Left lung (tissue), 10 donors: Measurements from ENCODE around the gene RXRA. TPM values are rescaled to one million over a fixed set of nuclear protein-coding genes. Genes with fewer than 3 reads are reported as not detected.
A peak's percentile ranks its signal among the peaks of the same experiment; 100 is the strongest.

Experiments used
- ATAC-seq: fragments of 200-7000 bp; cut with Tn5 transposase; one replicate; pipeline ENCODE4 v1.9.1; 2020; ENCODE audit warnings: moderate library complexity
- DNase-seq, 4 donors: peaks; one replicate each; pipeline ENCODE4 v3.0.0-alpha.2; 2013 to 2020
- H3K27ac ChIP-seq, 2 donors: fragments of 200-600 bp; sonication (generic) in 1 of 2; one replicate each; pipeline versions ENCODE4 v1.5.0 to v1.8.0; 2020 to 2021
- H3K27me3 ChIP-seq, 2 donors: fragments of 200-600 bp; sonication (generic) in 1 of 2; one replicate each; pipeline versions ENCODE4 v1.5.0 to v1.8.0; 2020 to 2021
- H3K36me3 ChIP-seq, 2 donors: fragments of 200-600 bp; sonication (generic) in 1 of 2; one replicate each; pipeline versions ENCODE4 v1.5.0 to v1.8.0; 2020 to 2021
- H3K4me1 ChIP-seq, 2 donors: fragments of 200-600 bp; one replicate each; pipeline ENCODE4 v1.8.0; 2021
- H3K4me3 ChIP-seq, 2 donors: fragments of 200-600 bp; sonication (generic) in 1 of 2; one replicate each; pipeline versions ENCODE4 v1.5.0 to v1.8.0; 2020 to 2021; ENCODE audit warnings: mild to moderate bottlenecking in 1 of 2
- H3K9me3 ChIP-seq, 2 donors: fragments of 200-600 bp; sonication (generic) in 1 of 2; one replicate each; pipeline versions ENCODE4 v1.5.0 to v1.8.0; 2020 to 2021
- intact Hi-C, 2 donors: fragments of 100-400 bp; cut with DNase I; formaldehyde crosslinking; loops; one replicate each; pipeline versions ENCODE4 v1.11.2 to v1.14.2; 2022
- polyA plus RNA-seq, 6 donors: library from polyadenylated mRNA; unstranded; fragments of 120-200 nt; gene quantifications; one replicate each; pipeline ENCODE4 v1.2.1, GENCODE V29; 2013; ENCODE audit not compliant: insufficient read length in 6 of 6
- total RNA-seq, 2 donors: library from RNA; stranded (reverse); fragmentation: NEBNext Ultra II Directional; extraction: Animal tissue kit (Norgen Biotek cat#: 25700); gene quantifications; one replicate each; pipeline ENCODE4 v1.2.1, GENCODE V29; 2021
- TF ChIP-seq, protein P1 (sequence below), 2 donors: fragments of 200-600 bp; sonication (generic) in 1 of 2; IDR thresholded peaks; one replicate each; pipeline versions ENCODE4 v1.5.0 to v1.8.0; 2021; ENCODE audit warnings: antibody characterized with exemption in 2 of 2
- donor health status: DM: no; HTN: yes; CAD: no.
- donor health status: DM: no; HTN: no; CAD: no.

Gene RXRA
- total and polyA plus RNA-seq, 8 donors, result 42.2 to 79.5 (median 55.7) TPM

DNA sequence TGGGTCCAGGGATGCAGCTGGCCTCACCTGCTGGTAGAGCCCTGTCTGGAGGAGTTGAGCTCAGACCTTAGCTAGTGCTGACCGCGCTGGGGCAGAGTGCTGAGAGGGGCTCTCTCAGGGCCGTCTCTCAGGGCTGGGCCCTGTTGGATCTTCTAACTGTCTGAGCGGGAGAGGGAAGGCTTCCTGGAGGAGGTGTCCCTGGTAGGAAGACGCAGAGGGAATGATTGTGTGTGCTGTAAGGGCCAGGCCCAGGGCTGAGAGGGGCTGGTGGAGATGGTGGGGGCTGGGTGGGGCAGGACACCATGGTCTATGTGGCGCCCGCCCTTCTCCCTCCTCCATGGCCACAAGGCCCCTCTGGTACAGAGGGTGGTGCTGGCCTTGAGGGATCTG, 55.0 kb downstream of the RXRA start:
- Histone ChIP-seq H3K4me3 (no peak overlapping the region), H3K9me3 (no peaks in the 10 kb centered on the region), H3K27ac (peak overlapping the region in 1 of 2 donors; percentile 38), H3K27me3 (no peaks in the 10 kb centered on the region), H3K4me1 (peaks cover 36 to 100% of the 10 kb centered on the region in 2 donors), H3K36me3 (no peaks in the 10 kb centered on the region)
- ATAC-seq (no peak), DNase-seq (no peak)
- intact Hi-C loops, result no loop called here
- TF ChIP-seq, protein P1, sequence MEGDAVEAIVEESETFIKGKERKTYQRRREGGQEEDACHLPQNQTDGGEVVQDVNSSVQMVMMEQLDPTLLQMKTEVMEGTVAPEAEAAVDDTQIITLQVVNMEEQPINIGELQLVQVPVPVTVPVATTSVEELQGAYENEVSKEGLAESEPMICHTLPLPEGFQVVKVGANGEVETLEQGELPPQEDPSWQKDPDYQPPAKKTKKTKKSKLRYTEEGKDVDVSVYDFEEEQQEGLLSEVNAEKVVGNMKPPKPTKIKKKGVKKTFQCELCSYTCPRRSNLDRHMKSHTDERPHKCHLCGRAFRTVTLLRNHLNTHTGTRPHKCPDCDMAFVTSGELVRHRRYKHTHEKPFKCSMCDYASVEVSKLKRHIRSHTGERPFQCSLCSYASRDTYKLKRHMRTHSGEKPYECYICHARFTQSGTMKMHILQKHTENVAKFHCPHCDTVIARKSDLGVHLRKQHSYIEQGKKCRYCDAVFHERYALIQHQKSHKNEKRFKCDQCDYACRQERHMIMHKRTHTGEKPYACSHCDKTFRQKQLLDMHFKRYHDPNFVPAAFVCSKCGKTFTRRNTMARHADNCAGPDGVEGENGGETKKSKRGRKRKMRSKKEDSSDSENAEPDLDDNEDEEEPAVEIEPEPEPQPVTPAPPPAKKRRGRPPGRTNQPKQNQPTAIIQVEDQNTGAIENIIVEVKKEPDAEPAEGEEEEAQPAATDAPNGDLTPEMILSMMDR (IDR thresholded peaks at IDR 0.05), result no peak

GRCh38 chr9:134381671-134382516, 55.6 kb downstream of the RXRA start:
- no peaks in the 10 kb centered on the region for H3K36me3 ChIP-seq
- intact Hi-C loops, result no loop called here
- H3K4me3 ChIP-seq, result no peak overlapping the region
- DNase-seq (no peak), ATAC-seq (no peak)
- H3K4me1 ChIP-seq, result peaks cover 32 to 100% of the 10 kb centered on the region in 2 donors
- no peaks in the 10 kb centered on the region for H3K9me3 ChIP-seq
- TF ChIP-seq, protein P1 (IDR thresholded peaks at IDR 0.05), result peak in 1 of 2 donors; percentile 37
- H3K27ac ChIP-seq, result peak overlapping the region in 1 of 2 donors; percentile 38
- H3K27me3 ChIP-seq, result no peaks in the 10 kb centered on the region

DNA sequence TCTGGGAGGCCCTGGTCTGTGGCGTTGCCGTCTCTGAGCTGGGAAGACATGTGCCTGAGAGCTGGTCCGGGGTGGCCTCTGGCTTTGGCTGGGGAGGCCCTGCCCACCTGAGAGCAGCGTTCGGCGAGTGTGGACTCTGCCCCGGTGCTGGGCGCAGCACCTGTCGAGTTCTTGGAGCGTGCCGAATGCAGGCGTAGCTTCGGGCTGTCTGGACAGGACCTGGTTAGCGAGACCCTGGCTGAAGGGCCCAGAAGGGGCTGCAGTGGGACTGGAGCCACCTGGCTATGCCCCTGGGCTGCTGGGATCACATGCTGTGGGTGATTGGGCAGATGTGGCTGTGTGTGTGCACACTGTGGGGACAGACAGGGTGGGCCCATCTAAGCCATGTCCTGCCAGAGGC, 56.5 kb downstream of the RXRA start:
- intact Hi-C loops, result no loop called here
- Histone ChIP-seq H3K27me3 (no peaks in the 10 kb centered on the region), H3K27ac (peak overlapping the region in 1 of 2 donors; percentile 38), H3K4me3 (no peak overlapping the region), H3K9me3 (no peaks in the 10 kb centered on the region), H3K4me1 (peaks cover 29 to 100% of the 10 kb centered on the region in 2 donors), H3K36me3 (no peaks in the 10 kb centered on the region)
- no peak for DNase-seq
- TF ChIP-seq, protein P1 (IDR thresholded peaks at IDR 0.05), result no peak
- no peak for ATAC-seq

DNA sequence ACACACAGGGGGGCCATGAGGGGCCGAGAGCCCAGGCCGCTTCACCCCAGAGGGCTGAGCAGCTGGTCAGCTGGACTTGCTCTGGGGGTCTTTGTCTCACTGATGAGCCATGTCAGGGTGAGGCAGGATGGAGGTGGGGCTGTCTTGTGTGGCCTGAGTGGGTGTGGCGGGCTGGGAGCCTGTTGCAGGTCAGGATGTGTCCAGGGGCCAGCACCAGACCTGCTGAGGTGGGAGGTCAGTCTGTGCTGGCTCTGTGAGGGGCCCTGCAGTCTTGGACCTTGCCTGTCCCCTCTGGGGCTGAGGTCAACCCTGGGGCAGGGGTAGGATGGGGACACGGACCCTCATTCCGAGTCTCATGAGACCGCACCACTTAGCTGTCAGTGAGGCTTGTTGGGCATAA, 56.9 kb downstream of the RXRA start:
- H3K9me3 ChIP-seq, result no peaks in the 10 kb centered on the region
- no peak overlapping the region for H3K4me3 ChIP-seq
- peaks cover 25 to 99% of the 10 kb centered on the region in 2 donors for H3K4me1 ChIP-seq
- intact Hi-C loops, result no loop called here
- no peaks in the 10 kb centered on the region for H3K27me3 ChIP-seq
- TF ChIP-seq, protein P1 (IDR thresholded peaks at IDR 0.05), result no peak
- ATAC-seq (no peak), DNase-seq (no peak)
- H3K27ac ChIP-seq, result no peak overlapping the region
- no peaks in the 10 kb centered on the region for H3K36me3 ChIP-seq

- TF ChIP-seq, protein P1 (IDR thresholded peaks at IDR 0.05), result no peak
- Histone ChIP-seq H3K4me1 (peaks cover 9 to 99% of the 10 kb centered on the region in 2 donors), H3K27ac (no peak overlapping the region), H3K9me3 (no peaks in the 10 kb centered on the region), H3K4me3 (no peak overlapping the region), H3K36me3 (no peaks in the 10 kb centered on the region), H3K27me3 (no peaks in the 10 kb centered on the region)
- intact Hi-C loops, result no loop called here
- DNase-seq (no peak), ATAC-seq (peak; percentile 3)
Measured at GRCh38 chr9:134384811-134385479, 58.7 kb downstream of the RXRA start.
